Neural cell (in vitro differentiated cells): ENCODE measurements around the gene DCAF16.

Source experiments
- RAD21 ChIP-seq: fragments of 450-650 bp; conservative IDR thresholded peaks from 2 replicates; pipeline ENCODE4 v1.6.1; 2014; ENCODE audit warnings: antibody characterized with exemption, mild to moderate bottlenecking, moderate library complexity
- TAF1 ChIP-seq: IDR thresholded peaks from 2 replicates; pipeline ENCODE4 v1.6.1; 2012; ENCODE audit warnings: low read depth
- TF ChIP-seq, protein P1 (sequence below): fragments of 450-650 bp; IDR thresholded peaks from 2 replicates; pipeline ENCODE4 v1.5.1; 2014; ENCODE audit warnings: antibody characterized with exemption, mild to moderate bottlenecking, moderate library complexity; ENCODE audit not compliant: poor library complexity, severe bottlenecking

DNA sequence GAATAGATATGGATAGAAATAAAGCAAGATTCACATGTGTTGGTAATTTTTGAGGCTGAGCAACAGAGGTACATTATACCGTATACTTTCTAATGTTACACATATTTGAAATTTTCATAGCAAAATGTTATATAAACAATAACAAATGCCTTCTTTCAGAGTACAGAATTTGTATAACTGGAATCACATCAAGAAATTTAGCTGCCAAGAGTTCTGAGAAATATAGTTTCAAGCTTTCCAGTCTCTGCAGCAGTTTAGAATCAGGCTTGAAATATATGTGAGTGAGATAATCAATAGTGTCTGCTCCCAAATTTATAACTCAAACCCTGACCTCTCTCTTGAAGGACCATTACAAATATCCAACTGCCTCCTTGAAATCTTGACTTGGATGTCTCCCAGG is 52.9 kb downstream of the DCAF16 start:
- TF ChIP-seq, protein P1, sequence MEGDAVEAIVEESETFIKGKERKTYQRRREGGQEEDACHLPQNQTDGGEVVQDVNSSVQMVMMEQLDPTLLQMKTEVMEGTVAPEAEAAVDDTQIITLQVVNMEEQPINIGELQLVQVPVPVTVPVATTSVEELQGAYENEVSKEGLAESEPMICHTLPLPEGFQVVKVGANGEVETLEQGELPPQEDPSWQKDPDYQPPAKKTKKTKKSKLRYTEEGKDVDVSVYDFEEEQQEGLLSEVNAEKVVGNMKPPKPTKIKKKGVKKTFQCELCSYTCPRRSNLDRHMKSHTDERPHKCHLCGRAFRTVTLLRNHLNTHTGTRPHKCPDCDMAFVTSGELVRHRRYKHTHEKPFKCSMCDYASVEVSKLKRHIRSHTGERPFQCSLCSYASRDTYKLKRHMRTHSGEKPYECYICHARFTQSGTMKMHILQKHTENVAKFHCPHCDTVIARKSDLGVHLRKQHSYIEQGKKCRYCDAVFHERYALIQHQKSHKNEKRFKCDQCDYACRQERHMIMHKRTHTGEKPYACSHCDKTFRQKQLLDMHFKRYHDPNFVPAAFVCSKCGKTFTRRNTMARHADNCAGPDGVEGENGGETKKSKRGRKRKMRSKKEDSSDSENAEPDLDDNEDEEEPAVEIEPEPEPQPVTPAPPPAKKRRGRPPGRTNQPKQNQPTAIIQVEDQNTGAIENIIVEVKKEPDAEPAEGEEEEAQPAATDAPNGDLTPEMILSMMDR = no peak
- TF ChIP-seq TAF1 = no peak
- no peak for TF ChIP-seq RAD21
